Activated B cell treated with CpG ODN at 0.5 μM for 24 hours (primary cell): ENCODE results near the gene FLACC1. TPM values are rescaled to one million over a fixed set of nuclear protein-coding genes. Genes with fewer than 3 reads are reported as not detected.

Experiments used
- ATAC-seq: fragments of 200-7000 bp; cut with Tn5 transposase; one replicate; pipeline ENCODE4 v1.10.0; 2021; ENCODE audit warnings: low read depth, mild to moderate bottlenecking, moderate library complexity
- CTCF ChIA-PET: fragments of 350-600 bp; sonication (Branson Sonifier 250); formaldehyde crosslinking; loops from one replicate; lab custom pipeline; 2021; ENCODE audit warnings: antibody characterized with exemption; lab: Charles Lee
- POLR2A ChIA-PET: fragments of 350-600 bp; sonication (Branson Sonifier 250); formaldehyde crosslinking; loops from one replicate; lab custom pipeline; 2021; ENCODE audit warnings: antibody characterized with exemption; lab: Charles Lee
- DNase-seq: peaks from one replicate; pipeline ENCODE4 v3.0.0; 2022
- H3K27ac Mint-ChIP-seq: one replicate; pipeline ENCODE4 v1.8.0; 2020; ENCODE audit warnings: mixed read lengths
- H3K27me3 Mint-ChIP-seq: one replicate; pipeline ENCODE4 v1.8.0; 2021; ENCODE audit warnings: mixed read lengths
- H3K36me3 Mint-ChIP-seq: one replicate; pipeline ENCODE4 v1.8.0; 2021; ENCODE audit warnings: low read depth, mixed read lengths
- H3K4me1 Mint-ChIP-seq: one replicate; pipeline ENCODE4 v1.8.0; 2021; ENCODE audit warnings: mixed read lengths
- H3K4me3 Mint-ChIP-seq: one replicate; pipeline ENCODE4 v1.8.0; 2020; ENCODE audit warnings: mild to moderate bottlenecking, mixed read lengths
- H3K9me3 Mint-ChIP-seq: one replicate; pipeline ENCODE4 v1.8.0; 2020; ENCODE audit warnings: mixed read lengths
- intact Hi-C: fragments of 100-400 bp; cut with micrococcal nuclease; formaldehyde crosslinking; loops from one replicate; pipeline ENCODE4 v1.15.1; 2024
- total RNA-seq: library from RNA; stranded (reverse); gene quantifications from 2 replicates; pipeline ENCODE4 v1.2.3, GENCODE V29; 2022
- TF ChIP-seq, protein P1 (sequence below): fragments of 200-600 bp; IDR thresholded peaks from one replicate; pipeline ENCODE4 v1.8.0; 2022; ENCODE audit warnings: antibody characterized with exemption, mild to moderate bottlenecking

FLACC1 gene, protein sequence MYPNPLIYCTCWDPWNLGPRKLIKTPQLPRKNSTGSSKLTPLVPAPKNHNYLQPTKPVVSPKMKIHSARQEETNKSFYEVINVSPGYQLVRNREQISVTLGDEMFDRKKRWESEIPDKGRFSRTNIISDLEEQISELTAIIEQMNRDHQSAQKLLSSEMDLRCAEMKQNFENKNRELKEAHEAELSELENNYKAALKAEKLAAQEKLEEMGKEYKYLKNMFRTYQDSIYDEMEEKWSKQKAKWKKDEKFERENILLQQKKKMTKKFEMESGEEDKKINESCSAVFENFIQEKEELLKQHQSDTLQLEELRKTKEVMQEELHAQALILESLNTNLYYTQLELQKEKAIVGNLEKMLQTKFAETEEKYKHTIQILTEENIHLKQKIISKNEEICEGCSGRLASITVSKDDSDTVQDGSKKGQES
- total RNA-seq: 3.5 and 4.6 TPM in 2 replicates

DNA sequence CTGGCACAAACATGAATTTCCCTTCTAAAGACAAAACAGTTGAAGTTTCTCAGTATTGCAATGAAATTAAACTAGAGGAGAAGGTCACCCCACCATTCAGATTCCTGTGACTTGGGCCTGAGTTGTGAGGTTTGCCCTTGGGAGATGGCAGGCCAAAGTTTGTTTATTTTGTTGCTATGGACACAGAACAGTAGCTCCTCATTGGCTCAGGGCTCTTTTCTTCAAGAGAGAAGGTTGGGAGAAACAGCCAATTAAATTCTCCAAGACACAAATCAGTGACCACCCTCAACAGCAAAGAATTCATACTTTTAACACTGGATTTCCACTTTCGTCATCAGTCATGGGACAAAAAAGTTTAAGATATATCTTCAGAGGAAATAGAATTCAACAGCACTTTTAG lies at the start of gene FLACC1:
Gene FLACC1, minus strand, starts transcription at position 125 of the 400 bp plus-strand sequence. CDS start 5,941 bp downstream, outside the sequence.
- DNase-seq (no peak), ATAC-seq (no peak)
- Mint-ChIP-seq H3K27me3 (no peaks in the 10 kb centered on the region), H3K27ac (no peak within 1 kb of the TSS), H3K4me1 (peaks cover 6% of the 10 kb centered on the region), H3K36me3 (peaks cover 18% of the 10 kb centered on the region), H3K9me3 (no peaks in the 10 kb centered on the region), H3K4me3 (no peak within 1 kb of the TSS)
- intact Hi-C loops: no loop called here
- ChIA-PET CTCF (interaction anchor here (1.1 kb wide), 1 partner anchor 125 kb away, joined by 3 read pairs; no protein-coding TSS in a partner anchor), POLR2A (no interaction called here)
- TF ChIP-seq, protein P1, sequence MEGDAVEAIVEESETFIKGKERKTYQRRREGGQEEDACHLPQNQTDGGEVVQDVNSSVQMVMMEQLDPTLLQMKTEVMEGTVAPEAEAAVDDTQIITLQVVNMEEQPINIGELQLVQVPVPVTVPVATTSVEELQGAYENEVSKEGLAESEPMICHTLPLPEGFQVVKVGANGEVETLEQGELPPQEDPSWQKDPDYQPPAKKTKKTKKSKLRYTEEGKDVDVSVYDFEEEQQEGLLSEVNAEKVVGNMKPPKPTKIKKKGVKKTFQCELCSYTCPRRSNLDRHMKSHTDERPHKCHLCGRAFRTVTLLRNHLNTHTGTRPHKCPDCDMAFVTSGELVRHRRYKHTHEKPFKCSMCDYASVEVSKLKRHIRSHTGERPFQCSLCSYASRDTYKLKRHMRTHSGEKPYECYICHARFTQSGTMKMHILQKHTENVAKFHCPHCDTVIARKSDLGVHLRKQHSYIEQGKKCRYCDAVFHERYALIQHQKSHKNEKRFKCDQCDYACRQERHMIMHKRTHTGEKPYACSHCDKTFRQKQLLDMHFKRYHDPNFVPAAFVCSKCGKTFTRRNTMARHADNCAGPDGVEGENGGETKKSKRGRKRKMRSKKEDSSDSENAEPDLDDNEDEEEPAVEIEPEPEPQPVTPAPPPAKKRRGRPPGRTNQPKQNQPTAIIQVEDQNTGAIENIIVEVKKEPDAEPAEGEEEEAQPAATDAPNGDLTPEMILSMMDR: no peak

DNA sequence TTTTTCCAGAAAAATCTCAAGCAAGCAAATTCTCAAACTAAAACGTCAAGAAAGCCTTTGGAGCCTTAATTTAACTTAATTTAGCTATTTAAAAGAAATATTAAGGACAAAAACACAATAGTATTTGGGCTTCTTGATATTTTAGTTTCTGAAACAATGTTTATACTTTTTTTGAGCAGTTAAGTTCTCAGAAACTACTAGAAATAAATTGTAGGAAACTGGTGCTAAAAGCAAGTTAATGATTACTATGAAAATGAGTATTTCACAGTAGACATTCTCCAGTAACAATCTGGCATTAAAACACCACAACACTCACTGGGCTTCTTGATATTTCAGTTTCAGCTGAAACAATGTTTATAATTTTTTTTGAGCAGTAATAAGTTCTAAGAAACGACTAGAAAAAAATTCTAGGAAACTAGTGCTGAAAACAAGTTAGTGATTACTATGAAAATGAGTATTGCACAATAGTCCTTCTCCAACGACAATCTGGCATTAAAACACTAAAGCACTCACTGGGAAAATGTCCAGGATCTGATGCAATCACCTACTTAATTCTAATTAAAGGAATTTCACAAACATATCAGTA lies 49.0 kb upstream of the FLACC1 start:
- H3K4me3 Mint-ChIP-seq: no peak overlapping the region
- TF ChIP-seq, protein P1: no peak
- peaks cover 27% of the 10 kb centered on the region for H3K4me1 Mint-ChIP-seq
- H3K27ac Mint-ChIP-seq: no peak overlapping the region
- ChIA-PET POLR2A (no interaction called here), CTCF (no interaction called here)
- H3K27me3 Mint-ChIP-seq: no peaks in the 10 kb centered on the region
- ATAC-seq (no peak), DNase-seq (no peak)
- no peaks in the 10 kb centered on the region for H3K9me3 Mint-ChIP-seq
- intact Hi-C loops: no loop called here
- peaks cover 35% of the 10 kb centered on the region for H3K36me3 Mint-ChIP-seq

DNA sequence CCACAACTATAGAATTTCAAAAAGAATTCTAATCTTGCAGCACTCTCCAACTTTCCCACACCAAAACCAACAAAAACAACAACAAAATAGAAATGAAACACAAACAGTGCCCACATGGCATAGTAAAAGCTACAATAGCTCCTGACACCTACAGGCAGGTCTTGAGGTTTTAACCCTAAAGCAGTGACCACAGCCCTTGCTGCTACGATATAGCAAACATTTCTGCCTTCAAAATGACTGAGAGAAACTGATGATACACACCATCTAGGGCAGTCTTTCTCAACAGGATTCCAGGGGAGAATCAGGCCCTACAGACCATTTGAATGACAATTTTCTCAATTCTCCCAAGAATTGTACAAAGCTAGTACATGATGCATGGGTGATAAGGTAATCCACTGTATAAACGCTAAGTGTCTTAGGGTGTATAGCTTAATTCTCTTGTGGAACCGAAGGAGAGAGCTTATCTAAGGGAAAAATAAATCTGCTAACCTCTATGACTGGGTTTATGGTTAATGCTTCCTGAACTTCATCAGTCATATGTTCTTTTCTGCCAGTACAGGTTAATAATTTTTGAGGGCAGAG lies 47.6 kb upstream of the FLACC1 start:
- ATAC-seq: no peak
- ChIA-PET POLR2A (no interaction called here), CTCF (no interaction called here)
- TF ChIP-seq, protein P1: no peak
- intact Hi-C loops: no loop called here
- Mint-ChIP-seq H3K27me3 (no peaks in the 10 kb centered on the region), H3K36me3 (peaks cover 37% of the 10 kb centered on the region), H3K4me3 (no peak overlapping the region), H3K9me3 (no peaks in the 10 kb centered on the region), H3K27ac (no peak overlapping the region), H3K4me1 (peaks cover 19% of the 10 kb centered on the region)
- DNase-seq: no peak

DNA sequence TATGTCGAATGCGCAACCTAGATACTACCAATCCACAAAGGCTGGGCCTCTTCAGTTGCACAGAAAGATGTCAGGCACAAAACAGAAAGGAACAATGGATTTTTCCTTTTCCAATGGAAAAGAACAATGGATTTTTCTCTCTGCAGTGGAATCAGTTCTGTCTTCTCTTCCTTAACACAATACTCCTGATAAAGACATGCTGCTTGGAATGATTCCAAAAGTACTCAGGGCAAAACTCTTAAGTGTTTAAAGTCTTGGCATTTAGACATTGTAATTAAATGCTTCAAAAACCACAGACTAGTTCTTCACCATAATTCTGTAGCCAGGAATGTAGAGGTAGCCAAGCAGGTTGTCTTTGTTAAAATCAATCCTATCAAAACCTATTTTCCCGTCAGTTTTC lies 46.7 kb upstream of the FLACC1 start:
- ChIA-PET POLR2A (no interaction called here), CTCF (no interaction called here)
- DNase-seq (no peak), ATAC-seq (no peak)
- TF ChIP-seq, protein P1: no peak
- H3K27ac Mint-ChIP-seq: no peak overlapping the region
- H3K9me3 Mint-ChIP-seq: no peaks in the 10 kb centered on the region
- peaks cover 14% of the 10 kb centered on the region for H3K4me1 Mint-ChIP-seq
- no peaks in the 10 kb centered on the region for H3K27me3 Mint-ChIP-seq
- intact Hi-C loops: no loop called here
- peaks cover 46% of the 10 kb centered on the region for H3K36me3 Mint-ChIP-seq
- no peak overlapping the region for H3K4me3 Mint-ChIP-seq
